Activated CD8-positive, alpha-beta memory T cell treated with anti-CD3 and anti-CD28 coated beads, Interleukin-2, amount 50 U/mL, for 48 hours (primary cell): ENCODE results near the gene RNF182.
"Not testable (repeated sequence)": the region's sequence is repeated elsewhere in the genome, so short reads cannot be mapped to it uniquely, and the experiment has no call there.

ENCODE experiments used
- DNase-seq: peaks from one replicate; pipeline ENCODE4 v3.0.0-alpha.2; 2020

Gene RNF182, protein sequence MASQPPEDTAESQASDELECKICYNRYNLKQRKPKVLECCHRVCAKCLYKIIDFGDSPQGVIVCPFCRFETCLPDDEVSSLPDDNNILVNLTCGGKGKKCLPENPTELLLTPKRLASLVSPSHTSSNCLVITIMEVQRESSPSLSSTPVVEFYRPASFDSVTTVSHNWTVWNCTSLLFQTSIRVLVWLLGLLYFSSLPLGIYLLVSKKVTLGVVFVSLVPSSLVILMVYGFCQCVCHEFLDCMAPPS

DNA sequence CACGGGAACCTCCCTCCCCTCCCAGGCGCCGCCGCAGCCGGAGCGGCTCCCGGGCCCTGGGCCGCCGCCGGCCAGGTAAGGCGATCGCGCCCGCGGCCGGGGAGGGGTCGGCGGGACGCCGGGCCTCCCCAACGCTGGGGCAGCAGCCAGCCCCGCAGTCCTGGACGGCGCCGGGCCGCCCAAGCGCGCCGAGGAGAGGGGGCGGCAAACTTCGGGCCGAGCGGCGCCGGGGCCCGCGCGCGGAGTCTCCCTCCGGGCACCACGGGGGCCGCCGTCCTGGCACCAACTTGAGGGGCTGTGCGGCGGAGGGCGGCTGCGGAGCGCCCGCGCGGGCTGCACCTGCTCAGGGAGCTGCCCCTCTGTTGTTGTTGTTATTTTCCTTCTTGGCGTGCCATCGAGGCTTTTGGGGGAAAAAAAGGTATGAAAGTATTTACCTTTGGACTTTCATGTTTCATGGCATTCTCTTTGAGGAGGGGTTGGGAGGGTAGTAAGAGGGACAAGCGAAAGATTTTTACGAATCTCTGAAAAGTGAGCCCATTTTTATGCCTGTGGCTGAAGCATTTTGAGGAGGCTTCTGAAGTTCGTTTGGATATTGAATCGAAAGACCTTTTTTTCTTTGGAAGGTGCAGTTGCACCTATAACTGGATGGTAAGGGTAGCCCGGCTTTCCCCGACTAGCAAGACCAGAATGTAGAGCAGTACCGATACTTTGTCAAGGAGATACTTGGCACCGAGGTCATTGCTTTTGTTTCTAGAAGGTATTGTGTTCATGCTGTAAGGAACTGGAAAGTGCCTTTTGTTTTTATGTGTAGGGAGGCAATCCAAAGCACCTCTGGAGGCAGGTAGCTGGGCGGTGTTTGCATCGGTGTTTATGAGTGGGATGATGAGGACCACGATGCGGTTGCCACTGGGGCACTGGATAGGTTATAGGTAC is at the start of gene RNF182:
RNF182 (plus strand) TSS at position 4 of the 933 bp plus-strand sequence. CDS start 52,168 bp downstream, outside the sequence.
- no peak for DNase-seq

DNA sequence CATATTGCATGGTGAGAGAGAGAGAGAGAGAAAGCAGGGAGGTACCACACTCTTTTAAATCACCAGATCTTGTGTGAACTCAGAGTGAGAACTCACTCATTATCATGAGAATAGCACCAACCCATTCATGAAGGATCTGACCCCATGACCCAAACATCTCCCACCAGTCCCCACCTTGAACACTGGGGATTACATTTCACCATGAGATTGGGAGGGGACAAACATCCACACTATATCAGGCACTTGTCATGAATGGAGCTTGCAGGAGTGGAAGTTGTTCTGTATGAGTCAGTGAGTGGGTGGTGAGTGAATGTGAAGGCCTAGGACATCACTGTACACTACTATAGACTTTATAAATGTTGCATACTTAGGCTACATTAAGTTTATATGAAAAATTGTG is 47.7 kb upstream of the RNF182 start:
- no peak for DNase-seq

GRCh38 chr6:13880061-13880663 is 44.6 kb upstream of the RNF182 start:
- not testable (repeated sequence) for DNase-seq

GRCh38 chr6:13881621-13882165 is 43.1 kb upstream of the RNF182 start:
- no peak for DNase-seq

GRCh38 chr6:13883966-13884365 is 40.8 kb upstream of the RNF182 start:
- DNase-seq = no peak

GRCh38 chr6:13884397-13884796 is 40.4 kb upstream of the RNF182 start:
- DNase-seq = no peak

- DNase-seq = no peak
These were observed 39.2 kb upstream of the RNF182 start for GRCh38 chr6:13885601-13886000.

- no peak for DNase-seq
These were observed 37.8 kb upstream of the RNF182 start for GRCh38 chr6:13886949-13887348.

DNA sequence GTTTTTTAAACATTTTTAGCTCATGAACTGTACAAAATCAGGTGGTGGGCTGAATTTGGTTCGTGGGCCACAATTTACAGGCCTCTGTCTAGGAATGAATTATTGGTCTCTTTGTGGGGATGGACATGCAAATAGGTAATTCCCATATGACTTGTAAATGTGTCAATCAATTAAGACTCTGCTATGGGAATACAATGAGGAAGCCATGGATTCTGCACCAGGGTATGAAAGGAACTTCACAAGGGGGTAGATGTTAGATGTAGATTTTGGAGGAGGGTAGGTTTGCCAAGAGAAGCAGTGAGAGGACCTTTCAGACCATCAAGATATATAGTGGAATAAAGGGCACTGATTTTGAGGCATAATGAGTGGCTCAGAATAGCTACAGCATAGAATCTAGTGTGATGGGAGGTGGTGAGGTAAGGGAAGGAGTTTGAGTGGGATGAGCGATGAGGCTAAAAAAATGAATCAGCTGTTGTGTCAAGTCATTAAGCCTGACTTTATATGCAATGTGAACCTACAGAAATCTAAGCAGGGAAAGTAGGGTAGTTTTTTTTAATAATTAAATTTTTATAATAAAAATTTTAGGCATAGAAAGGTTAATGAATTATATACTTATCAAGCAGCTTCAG is 32.6 kb upstream of the RNF182 start:
- DNase-seq = no peak

- no peak for DNase-seq
These were observed 21.8 kb upstream of the RNF182 start for GRCh38 chr6:13902922-13903321.

- DNase-seq = no peak
These were observed 21.4 kb upstream of the RNF182 start for GRCh38 chr6:13903364-13903763.

- no peak for DNase-seq
These were observed 17.8 kb upstream of the RNF182 start for GRCh38 chr6:13907001-13907350.

GRCh38 chr6:13907614-13908215 is 17.0 kb upstream of the RNF182 start:
- no peak for DNase-seq

GRCh38 chr6:13908955-13909381 is 15.8 kb upstream of the RNF182 start:
- no peak for DNase-seq

DNA sequence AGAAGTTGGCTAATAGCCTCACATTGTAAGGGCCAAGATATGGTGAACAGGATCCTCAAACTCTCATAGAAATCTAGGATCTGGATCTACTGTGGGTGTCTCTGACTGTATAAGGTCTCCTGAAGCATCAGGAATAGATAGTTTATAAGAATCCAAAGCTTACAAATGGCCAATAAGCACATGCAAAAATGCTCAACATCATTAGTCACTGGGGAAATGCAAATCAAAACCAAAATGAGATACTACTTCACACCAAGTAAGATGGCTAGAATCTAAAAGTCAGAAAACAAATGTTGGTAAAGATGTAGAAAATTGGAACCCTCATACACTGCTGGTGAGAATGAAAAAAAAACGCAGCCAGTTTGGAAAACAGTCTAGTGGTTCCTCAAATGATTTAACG is 14.3 kb upstream of the RNF182 start:
- DNase-seq = no peak

- no peak for DNase-seq
These were observed 13.4 kb upstream of the RNF182 start for GRCh38 chr6:13911337-13911736.

GRCh38 chr6:13913226-13914001 is 11.3 kb upstream of the RNF182 start:
- no peak for DNase-seq

DNA sequence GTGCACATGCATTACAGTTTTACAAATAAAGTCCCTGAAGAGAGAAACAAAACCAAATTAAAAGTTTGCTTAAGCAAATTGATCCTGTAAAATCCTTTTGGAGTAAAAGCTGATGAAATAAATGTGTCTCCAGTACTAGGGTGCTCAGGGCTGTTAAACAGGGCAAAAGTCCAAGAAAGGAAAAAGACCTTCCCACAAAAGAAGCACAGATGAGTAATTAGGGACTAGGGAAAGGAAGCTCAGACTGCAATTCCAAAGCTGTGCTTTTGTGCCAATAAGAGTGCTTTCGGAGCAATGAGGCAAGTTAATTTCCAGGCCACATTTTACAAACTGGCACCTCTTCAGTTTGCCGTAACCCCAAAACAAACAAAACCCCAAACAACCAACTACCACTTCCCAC is 10.4 kb upstream of the RNF182 start:
- DNase-seq = no peak

GRCh38 chr6:13915561-13916229 is 9.1 kb upstream of the RNF182 start:
- DNase-seq = no peak

- no peak for DNase-seq
These were observed 8.4 kb upstream of the RNF182 start for GRCh38 chr6:13916230-13916944.
